Measurements from ENCODE around the gene DPH7.
"Not testable (repeated sequence)": the region's sequence is repeated elsewhere in the genome, so short reads cannot be mapped to it uniquely, and the experiment has no call there.

DNA sequence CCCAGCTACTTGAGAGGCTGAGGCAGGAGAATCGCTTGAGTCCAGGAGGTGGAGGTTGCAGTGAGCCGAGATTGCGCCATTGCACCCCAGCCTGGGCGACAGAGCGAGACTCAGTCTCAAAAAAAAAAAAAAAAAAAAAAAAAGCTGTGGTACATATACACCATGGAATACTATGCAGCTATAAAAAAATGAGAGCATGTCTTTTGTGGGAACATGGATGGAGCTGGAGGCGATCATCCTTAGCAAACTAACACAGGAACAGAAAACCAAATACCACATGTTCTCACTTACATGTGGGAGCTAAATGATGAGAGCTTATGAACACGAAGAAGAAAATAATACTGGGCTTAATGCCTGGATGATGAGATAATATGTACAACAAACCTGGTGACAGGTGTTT is 17.9 kb upstream of the DPH7 start:
- not testable (repeated sequence) for TF ChIP-seq POLR2A (IDR thresholded peaks at IDR 0.05; ENCODE audit: low read depth, low read length); PAX5 (IDR thresholded peaks at IDR 0.05; ENCODE audit: insufficient read depth, low read length, severe bottlenecking); POLR2AphosphoS5 (IDR thresholded peaks at IDR 0.05; ENCODE audit: low read depth, low read length); POU2F2 (IDR thresholded peaks at IDR 0.05; ENCODE audit: low read depth, low read length); TAF1 (IDR thresholded peaks at IDR 0.05; ENCODE audit: low read depth, low read length)
